HL-60 (cell line): ENCODE results near the gene ZNF609.

Experiments used
- DNase-seq, 2 experiments: peaks; one replicate each; pipeline ENCODE4 v3.0.0-alpha.2; 2010 to 2020; ENCODE audit warnings: low read depth in 1 of 2, low spot score in 1 of 2
- H3K27ac ChIP-seq: fragments of 250-450 bp; sonication (Bioruptor Pico); replicated peaks from 2 replicates; pipeline ENCODE4 v1.5.1; 2020; ENCODE audit warnings: mild to moderate bottlenecking, moderate library complexity
- H3K27me3 ChIP-seq: fragments of 250-450 bp; sonication (Bioruptor Pico); 2 replicates; pipeline ENCODE4 v1.5.1; 2021; ENCODE audit warnings: mild to moderate bottlenecking, moderate library complexity; ENCODE audit not compliant: insufficient read depth, poor library complexity, severe bottlenecking
- H3K4me3 ChIP-seq: replicated peaks from 2 replicates; pipeline ENCODE4 v1.5.1; 2011; ENCODE audit warnings: mild to moderate bottlenecking, control low read depth, low read length; ENCODE audit not compliant: insufficient read depth
- CTCF ChIP-seq: IDR thresholded peaks from one replicate; pipeline ENCODE4 v1.5.1; 2011; ENCODE audit warnings: low read length, control low read depth, inconsistent platforms; ENCODE audit not compliant: insufficient read depth
- GABPA ChIP-seq: IDR thresholded peaks from 2 replicates; pipeline ENCODE4 v1.6.1; 2012; ENCODE audit warnings: low read depth
- POLR2AphosphoS5 ChIP-seq: IDR thresholded peaks from 2 replicates; pipeline ENCODE4 v1.6.1; 2012; ENCODE audit warnings: low read depth
- REST ChIP-seq: IDR thresholded peaks from 2 replicates; pipeline ENCODE4 v1.6.1; 2012; ENCODE audit warnings: low read depth; ENCODE audit not compliant: insufficient replicate concordance
- SPI1 ChIP-seq: IDR thresholded peaks from 2 replicates; pipeline ENCODE4 v1.6.1; 2012; ENCODE audit warnings: low read depth, mild to moderate bottlenecking, borderline replicate concordance

ZNF609 gene

GRCh38 chr15:64542091-64542490 is 81.7 kb downstream of the ZNF609 start:
- TF ChIP-seq POLR2AphosphoS5 (no peak), REST (no peak), SPI1 (no peak), CTCF (no peak), GABPA (no peak)
- Histone ChIP-seq H3K27ac (no peak overlapping the region), H3K27me3 (no peaks in the 10 kb centered on the region), H3K4me3 (no peak overlapping the region)
- no peak for DNase-seq

GRCh38 chr15:64544450-64544849 is 84.1 kb downstream of the ZNF609 start:
- Histone ChIP-seq H3K4me3 (no peak overlapping the region), H3K27me3 (no peaks in the 10 kb centered on the region), H3K27ac (no peak overlapping the region)
- TF ChIP-seq GABPA = no peak
- TF ChIP-seq REST = no peak
- TF ChIP-seq SPI1 = no peak
- TF ChIP-seq POLR2AphosphoS5 = no peak
- no peak for DNase-seq

GRCh38 chr15:64547275-64547674 is 86.9 kb downstream of the ZNF609 start:
- no peak overlapping the region for H3K27ac ChIP-seq
- H3K27me3 ChIP-seq = no peaks in the 10 kb centered on the region
- DNase-seq = no peak
- H3K4me3 ChIP-seq = no peak overlapping the region
- TF ChIP-seq REST = no peak
- TF ChIP-seq POLR2AphosphoS5 = no peak
- no peak for TF ChIP-seq CTCF
- no peak for TF ChIP-seq SPI1
- no peak for TF ChIP-seq GABPA

- no peak overlapping the region for H3K27ac ChIP-seq
- no peak for DNase-seq
- no peak overlapping the region for H3K4me3 ChIP-seq
- TF ChIP-seq REST (no peak), CTCF (no peak), GABPA (no peak), POLR2AphosphoS5 (no peak), SPI1 (no peak)
- no peaks in the 10 kb centered on the region for H3K27me3 ChIP-seq
Observed at GRCh38 chr15:64548235-64548634, 87.9 kb downstream of the ZNF609 start.
